Measurements from ENCODE around the gene GPR39.

DNA sequence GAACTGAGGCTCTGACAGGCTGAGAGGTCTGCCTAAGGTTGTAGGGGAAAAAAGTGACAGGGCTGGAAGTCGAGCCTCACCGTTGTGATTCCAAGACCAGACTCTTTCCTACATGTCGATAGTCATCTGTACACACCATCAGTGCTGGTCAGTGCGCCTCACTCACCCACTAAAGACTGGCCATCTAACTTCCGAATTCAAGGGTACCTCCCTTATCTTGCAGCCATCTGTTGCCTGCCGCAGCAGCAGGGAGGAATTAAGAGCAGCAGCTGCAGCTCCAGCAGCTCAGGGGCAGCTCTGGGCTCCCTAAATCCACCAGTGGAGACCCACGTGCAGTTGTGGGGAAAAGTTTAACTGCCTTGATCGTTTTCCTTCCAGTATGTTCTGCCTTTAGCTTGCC is 32.6 kb upstream of the GPR39 start:
- TF ChIP-seq, protein P1, sequence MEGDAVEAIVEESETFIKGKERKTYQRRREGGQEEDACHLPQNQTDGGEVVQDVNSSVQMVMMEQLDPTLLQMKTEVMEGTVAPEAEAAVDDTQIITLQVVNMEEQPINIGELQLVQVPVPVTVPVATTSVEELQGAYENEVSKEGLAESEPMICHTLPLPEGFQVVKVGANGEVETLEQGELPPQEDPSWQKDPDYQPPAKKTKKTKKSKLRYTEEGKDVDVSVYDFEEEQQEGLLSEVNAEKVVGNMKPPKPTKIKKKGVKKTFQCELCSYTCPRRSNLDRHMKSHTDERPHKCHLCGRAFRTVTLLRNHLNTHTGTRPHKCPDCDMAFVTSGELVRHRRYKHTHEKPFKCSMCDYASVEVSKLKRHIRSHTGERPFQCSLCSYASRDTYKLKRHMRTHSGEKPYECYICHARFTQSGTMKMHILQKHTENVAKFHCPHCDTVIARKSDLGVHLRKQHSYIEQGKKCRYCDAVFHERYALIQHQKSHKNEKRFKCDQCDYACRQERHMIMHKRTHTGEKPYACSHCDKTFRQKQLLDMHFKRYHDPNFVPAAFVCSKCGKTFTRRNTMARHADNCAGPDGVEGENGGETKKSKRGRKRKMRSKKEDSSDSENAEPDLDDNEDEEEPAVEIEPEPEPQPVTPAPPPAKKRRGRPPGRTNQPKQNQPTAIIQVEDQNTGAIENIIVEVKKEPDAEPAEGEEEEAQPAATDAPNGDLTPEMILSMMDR (IDR thresholded peaks at IDR 0.05) = no peak
- TF ChIP-seq POLR2AphosphoS5 (IDR thresholded peaks at IDR 0.05) = no peak
